Brain microvascular endothelial cell (primary cell): ENCODE measurements around the gene SLC66A1.

Source experiments
- DNase-seq: peaks from one replicate; pipeline ENCODE4 v3.0.0-alpha.2; 2020
- H3K27ac ChIP-seq: fragments of 250-450 bp; sonication (Bioruptor Pico); 2 replicates; pipeline ENCODE4 v1.5.1; 2020; ENCODE audit warnings: mild to moderate bottlenecking, moderate library complexity
- H3K27me3 ChIP-seq: fragments of 250-450 bp; sonication (Bioruptor Pico); replicated peaks from 2 replicates; pipeline ENCODE4 v1.5.1; 2020; ENCODE audit warnings: mild to moderate bottlenecking
- H3K36me3 ChIP-seq: fragments of 250-450 bp; sonication (Bioruptor Pico); replicated peaks from 2 replicates; pipeline ENCODE4 v1.5.1; 2020; ENCODE audit warnings: mild to moderate bottlenecking
- H3K4me3 ChIP-seq: 2 replicates; pipeline ENCODE4 v1.5.1; 2011; ENCODE audit warnings: low read depth, mild to moderate bottlenecking, control low read depth, low read length, moderate library complexity
- in situ Hi-C: cut with HindIII; loops from 2 replicates; pipeline ENCODE4 v1.10.0; 2017; ENCODE audit warnings: low sequenced_read_pairs, low pct_ligation_motif_present
- TF ChIP-seq, protein P1 (sequence below): IDR thresholded peaks from 2 replicates; pipeline ENCODE4 v1.5.1; 2011; ENCODE audit warnings: low read depth, mild to moderate bottlenecking, moderate library complexity, low read length, control low read depth, inconsistent platforms; ENCODE audit errors: missing control alignments

Gene SLC66A1

GRCh38 chr1:19351873-19352272 lies 39.7 kb downstream of the SLC66A1 start:
- no peak overlapping the region for H3K27ac ChIP-seq
- TF ChIP-seq, protein P1, sequence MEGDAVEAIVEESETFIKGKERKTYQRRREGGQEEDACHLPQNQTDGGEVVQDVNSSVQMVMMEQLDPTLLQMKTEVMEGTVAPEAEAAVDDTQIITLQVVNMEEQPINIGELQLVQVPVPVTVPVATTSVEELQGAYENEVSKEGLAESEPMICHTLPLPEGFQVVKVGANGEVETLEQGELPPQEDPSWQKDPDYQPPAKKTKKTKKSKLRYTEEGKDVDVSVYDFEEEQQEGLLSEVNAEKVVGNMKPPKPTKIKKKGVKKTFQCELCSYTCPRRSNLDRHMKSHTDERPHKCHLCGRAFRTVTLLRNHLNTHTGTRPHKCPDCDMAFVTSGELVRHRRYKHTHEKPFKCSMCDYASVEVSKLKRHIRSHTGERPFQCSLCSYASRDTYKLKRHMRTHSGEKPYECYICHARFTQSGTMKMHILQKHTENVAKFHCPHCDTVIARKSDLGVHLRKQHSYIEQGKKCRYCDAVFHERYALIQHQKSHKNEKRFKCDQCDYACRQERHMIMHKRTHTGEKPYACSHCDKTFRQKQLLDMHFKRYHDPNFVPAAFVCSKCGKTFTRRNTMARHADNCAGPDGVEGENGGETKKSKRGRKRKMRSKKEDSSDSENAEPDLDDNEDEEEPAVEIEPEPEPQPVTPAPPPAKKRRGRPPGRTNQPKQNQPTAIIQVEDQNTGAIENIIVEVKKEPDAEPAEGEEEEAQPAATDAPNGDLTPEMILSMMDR: no peak
- DNase-seq: no peak
- in situ Hi-C loops: no loop called here
- H3K27me3 ChIP-seq: no peaks in the 10 kb centered on the region
- H3K36me3 ChIP-seq: peaks cover 67% of the 10 kb centered on the region
- no peak overlapping the region for H3K4me3 ChIP-seq

GRCh38 chr1:19352839-19353238 lies 40.7 kb downstream of the SLC66A1 start:
- no peaks in the 10 kb centered on the region for H3K27me3 ChIP-seq
- no peak for DNase-seq
- no peak overlapping the region for H3K27ac ChIP-seq
- peaks cover 71% of the 10 kb centered on the region for H3K36me3 ChIP-seq
- in situ Hi-C loops: no loop called here
- TF ChIP-seq, protein P1: no peak
- H3K4me3 ChIP-seq: no peak overlapping the region

- H3K36me3 ChIP-seq: peaks cover 68% of the 10 kb centered on the region
- no peak overlapping the region for H3K4me3 ChIP-seq
- in situ Hi-C loops: no loop called here
Observed at GRCh38 chr1:19353596-19353995, 41.5 kb downstream of the SLC66A1 start.

DNA sequence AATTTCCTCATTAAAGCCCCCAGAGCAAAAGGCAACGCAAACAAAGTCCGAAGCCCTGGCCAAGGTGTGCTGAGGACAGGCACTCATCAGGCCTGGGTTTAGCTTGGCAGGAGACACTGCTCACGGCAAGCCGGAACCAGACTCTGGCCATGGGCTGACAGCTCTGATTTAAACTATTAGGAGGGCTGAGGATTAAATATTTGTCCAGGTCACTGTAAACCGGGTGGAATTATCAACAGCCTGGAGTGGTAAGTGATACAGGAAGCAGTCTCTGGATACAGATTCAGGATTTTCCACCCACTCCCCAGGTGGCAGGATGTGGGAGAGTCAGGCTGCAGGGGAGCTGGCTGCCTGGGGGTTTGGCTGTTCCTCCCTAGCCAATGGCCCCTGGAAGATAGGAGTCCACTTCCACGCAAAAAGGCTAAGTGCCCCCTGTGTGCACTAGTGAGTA lies 42.4 kb downstream of the SLC66A1 start:
- Histone ChIP-seq H3K4me3 (no peak overlapping the region), H3K36me3 (peaks cover 64% of the 10 kb centered on the region), H3K27me3 (no peaks in the 10 kb centered on the region), H3K27ac (no peak overlapping the region)
- no peak for DNase-seq
- in situ Hi-C loops: no loop called here
- TF ChIP-seq, protein P1: no peak

More at GRCh38 chr1:19353596-19353995, 41.5 kb downstream of the SLC66A1 start:
- TF ChIP-seq, protein P1: no peak
- Histone ChIP-seq H3K27ac (no peak overlapping the region), H3K27me3 (no peaks in the 10 kb centered on the region)
- no peak for DNase-seq

DNA sequence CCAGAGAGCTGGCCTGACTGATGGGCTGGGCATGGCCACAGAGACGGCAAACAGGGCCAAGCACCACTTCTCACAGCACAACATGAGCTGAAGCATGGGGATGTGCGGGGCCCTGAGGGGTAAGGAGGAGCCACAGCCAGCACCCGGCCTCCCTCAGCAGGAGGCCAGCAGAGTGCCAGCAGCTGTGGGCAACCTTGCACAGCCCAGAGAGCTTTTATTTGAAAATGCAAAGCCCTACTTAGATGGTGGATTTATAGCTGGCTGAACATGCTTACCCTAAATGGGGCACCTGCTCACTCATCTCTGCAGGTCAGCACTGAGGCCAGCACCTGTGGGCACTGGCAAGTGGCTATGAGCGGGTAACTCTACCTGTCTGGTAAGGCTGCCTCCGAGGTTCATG lies 44.1 kb downstream of the SLC66A1 start:
- no peak overlapping the region for H3K27ac ChIP-seq
- peaks cover 57% of the 10 kb centered on the region for H3K36me3 ChIP-seq
- H3K4me3 ChIP-seq: no peak overlapping the region
- no peaks in the 10 kb centered on the region for H3K27me3 ChIP-seq
- in situ Hi-C loops: no loop called here
- TF ChIP-seq, protein P1: no peak
- DNase-seq: no peak

GRCh38 chr1:19357299-19357986 lies 45.3 kb downstream of the SLC66A1 start:
- H3K4me3 ChIP-seq: no peak overlapping the region
- no peak for DNase-seq
- peaks cover 48% of the 10 kb centered on the region for H3K36me3 ChIP-seq
- no peak overlapping the region for H3K27ac ChIP-seq
- in situ Hi-C loops: no loop called here
- TF ChIP-seq, protein P1: no peak
- no peaks in the 10 kb centered on the region for H3K27me3 ChIP-seq
